AG09319 (cell line): ENCODE data around the gene DBX1.
"Not testable (repeated sequence)": the region's sequence is repeated elsewhere in the genome, so short reads cannot be mapped to it uniquely, and the experiment has no call there.

Experiments used
- DNase-seq: peaks from one replicate; pipeline ENCODE4 v3.0.0-alpha.2; 2010; ENCODE audit warnings: low read depth; ENCODE audit errors: extremely low read depth
- CTCF ChIP-seq: IDR thresholded peaks from 2 replicates; pipeline ENCODE4 v1.5.1; 2011; ENCODE audit warnings: low read depth, mild to moderate bottlenecking, inconsistent platforms, low read length, moderate library complexity

DBX1 gene, protein sequence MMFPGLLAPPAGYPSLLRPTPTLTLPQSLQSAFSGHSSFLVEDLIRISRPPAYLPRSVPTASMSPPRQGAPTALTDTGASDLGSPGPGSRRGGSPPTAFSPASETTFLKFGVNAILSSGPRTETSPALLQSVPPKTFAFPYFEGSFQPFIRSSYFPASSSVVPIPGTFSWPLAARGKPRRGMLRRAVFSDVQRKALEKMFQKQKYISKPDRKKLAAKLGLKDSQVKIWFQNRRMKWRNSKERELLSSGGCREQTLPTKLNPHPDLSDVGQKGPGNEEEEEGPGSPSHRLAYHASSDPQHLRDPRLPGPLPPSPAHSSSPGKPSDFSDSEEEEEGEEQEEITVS

DNA sequence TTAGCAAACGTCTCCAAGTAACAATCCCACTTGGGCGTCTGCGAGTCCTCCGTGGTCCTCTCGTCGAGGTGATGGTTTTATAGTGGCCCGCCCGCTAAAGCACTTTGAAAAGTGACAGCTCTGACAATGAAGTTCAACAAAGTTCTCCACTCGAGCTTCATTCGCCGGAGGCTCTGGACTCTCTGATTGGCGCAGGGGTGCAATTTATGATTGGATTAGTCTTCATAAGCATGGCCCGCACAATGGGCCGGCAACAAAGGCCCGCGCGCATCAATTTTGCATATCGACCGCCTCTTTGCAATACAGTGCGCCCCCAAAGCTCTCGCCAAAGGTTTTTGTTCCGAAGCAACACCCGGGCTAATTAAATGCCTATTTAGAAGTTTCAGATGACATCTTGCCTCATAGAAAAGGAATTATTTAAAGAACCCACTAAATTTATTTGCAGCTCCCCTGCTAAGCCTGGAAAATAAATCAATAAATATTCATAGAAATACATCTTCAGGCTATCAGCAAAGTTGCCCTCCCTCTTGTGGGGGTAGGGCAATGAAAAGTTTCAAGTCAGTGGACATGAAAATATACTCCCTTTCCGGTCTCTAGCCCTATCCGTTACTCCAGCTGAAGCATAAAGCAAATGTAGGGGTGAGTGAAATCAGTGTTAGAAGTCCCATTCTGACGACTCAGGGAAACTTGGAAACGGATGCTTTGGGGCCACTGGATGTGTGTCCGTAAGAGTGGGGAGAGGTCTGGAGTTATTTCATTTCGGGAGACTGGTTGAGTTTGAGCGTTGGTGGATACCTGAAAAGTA lies at the start of gene DBX1:
TSS of gene DBX1 (minus strand) at position 51 of the 805 bp plus-strand sequence. CDS start 151 bp downstream, outside the sequence.
- no peak for TF ChIP-seq CTCF
- no peak for DNase-seq

DNA sequence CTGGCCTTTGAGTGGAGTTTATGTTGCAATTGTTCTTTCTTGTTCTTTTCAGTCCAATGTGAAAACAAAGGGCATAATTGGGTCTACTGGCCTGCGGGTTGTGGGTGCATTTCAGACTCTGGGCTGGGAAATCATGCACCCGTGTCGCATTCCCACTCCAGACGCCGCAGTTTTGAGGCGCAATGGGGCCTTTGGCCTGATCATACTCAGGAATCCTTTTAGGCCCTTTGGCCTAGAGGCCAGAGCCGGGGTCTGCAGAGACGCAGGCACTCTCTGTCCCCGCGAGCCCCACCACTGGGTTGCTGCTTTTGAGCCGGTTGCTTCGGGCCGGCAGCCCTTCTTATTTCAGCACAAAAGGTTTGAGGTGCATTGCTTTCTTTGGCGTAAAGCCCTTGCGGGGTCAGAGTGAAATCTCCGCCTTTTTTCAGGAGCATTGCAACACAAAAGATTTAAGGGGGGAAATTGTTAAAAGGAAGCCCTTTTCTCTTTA lies 48.4 kb upstream of the DBX1 start:
- DNase-seq, result no peak
- TF ChIP-seq CTCF, result no peak

GRCh38 chr11:20207781-20208621 lies 47.7 kb upstream of the DBX1 start:
- TF ChIP-seq CTCF, result no peak
- no peak for DNase-seq

DNA sequence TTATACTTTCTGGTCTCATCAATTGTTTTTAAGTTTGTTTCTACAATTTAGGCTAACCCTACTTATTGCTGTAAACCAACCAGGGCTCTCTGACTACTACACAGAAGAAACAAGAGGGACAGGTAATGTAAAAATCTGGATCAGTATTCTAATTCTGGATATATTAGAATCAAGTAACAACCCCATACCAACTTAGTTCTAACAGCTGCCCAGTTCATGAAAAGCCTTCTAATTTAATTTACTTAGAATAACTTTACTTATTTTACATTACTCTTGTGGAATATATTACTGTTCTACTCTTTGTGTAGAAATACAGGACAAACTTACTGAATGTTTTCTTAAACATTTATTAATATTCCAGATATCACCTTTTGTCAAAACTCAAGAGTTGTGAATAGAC lies 45.5 kb upstream of the DBX1 start:
- no peak for DNase-seq
- TF ChIP-seq CTCF, result no peak

- no peak for DNase-seq
- no peak for TF ChIP-seq CTCF
These were observed 44.4 kb upstream of the DBX1 start for GRCh38 chr11:20204681-20205080.

- TF ChIP-seq CTCF, result no peak
- no peak for DNase-seq
These were observed 43.6 kb upstream of the DBX1 start for GRCh38 chr11:20203831-20204230.

DNA sequence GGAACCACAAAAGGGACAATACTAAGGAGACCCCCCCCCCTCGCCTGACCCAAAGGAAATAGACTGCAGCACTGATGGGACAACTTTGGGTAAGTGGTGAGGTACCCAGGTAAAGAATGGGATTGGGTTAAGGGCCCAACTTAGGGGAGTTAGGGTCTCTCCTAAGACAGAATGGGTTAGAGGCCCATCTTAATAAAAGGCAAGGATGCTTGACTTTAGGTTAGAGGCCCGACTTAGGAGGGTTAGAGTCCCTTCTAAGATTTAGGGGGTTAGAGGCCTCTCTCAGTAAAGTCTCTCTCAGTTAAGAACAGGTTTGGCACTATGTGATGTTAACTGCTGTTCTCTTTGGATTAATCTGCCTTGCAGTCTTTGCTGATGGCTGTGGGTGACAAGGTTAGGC lies 41.0 kb upstream of the DBX1 start:
- no peak for TF ChIP-seq CTCF
- DNase-seq, result no peak

GRCh38 chr11:20200331-20200955 lies 40.2 kb upstream of the DBX1 start:
- DNase-seq, result not testable (repeated sequence)
